GM20000 (cell line): Measurements from ENCODE around the gene MYH14.

Experiments
- DNase-seq: peaks from one replicate; pipeline ENCODE4 v3.0.0; 2012; ENCODE audit warnings: low spot score
- TF ChIP-seq, protein P1 (sequence below): IDR thresholded peaks from 2 replicates; pipeline ENCODE4 v1.5.1; 2012; ENCODE audit warnings: mild to moderate bottlenecking, control low read depth; ENCODE audit errors: extremely low read depth, missing control alignments

The MYH14 gene

DNA sequence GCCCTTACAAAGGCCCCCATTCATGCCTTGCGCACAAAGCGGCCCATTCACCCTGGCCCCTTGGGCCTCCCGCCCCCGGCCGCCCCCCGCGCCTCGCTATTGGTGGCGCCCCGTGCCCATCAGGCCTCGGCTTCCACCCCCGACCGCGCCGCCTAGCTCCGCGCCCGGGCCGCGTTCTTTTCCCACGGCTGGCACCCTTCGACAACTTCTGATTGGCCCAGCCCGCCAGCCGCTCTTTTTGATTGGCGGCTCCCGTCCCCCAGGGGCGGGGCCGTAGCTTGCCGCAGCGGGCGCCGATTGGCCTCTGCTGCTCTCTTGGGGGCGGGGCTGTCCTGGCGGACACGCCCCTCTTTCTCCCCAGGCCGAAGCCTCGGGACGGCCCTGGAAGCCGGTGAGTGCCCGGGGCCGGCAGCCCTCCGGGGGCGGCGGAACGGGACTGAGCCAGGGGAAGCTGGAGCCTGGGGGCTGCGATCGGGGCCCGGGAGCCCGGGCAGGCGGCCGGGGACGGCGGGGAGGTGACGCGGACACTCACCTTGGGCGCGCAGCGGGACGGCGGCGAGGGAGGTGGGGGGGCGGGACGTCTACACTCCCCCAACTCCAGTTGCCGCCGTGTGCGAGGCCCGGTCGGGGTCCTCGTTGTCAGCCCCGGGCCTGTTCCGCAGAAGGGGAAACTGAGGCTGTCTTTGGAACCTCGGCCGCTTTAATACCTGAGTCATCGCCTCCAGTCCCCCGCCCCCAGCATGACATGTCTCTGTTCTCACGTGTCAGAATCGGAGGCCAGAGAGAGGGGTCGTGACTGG lies at the start of gene MYH14:
Gene MYH14, plus strand, starts transcription at position 342 of the 800 bp plus-strand sequence. CDS start 6,744 bp downstream, outside the sequence.
- no peak for DNase-seq

DNA sequence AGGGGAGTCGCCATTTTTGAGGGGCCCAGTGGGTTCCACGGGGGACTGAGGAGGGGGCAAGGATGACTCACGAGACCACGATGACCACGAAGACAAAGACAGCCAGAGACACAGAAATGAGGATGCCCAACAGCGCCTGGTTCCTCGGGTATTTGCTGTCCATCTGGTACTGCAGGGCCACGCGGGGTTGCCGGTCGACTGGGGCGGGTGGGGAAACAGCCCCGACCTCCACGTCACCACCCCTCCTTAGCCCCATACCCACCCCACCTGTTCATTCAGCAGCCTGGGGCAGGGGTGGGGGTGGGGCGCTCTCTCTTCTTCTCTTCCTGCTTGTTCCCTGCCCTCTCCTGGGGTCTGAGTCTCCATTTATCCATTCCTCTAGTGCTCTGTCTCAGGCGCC lies 48.9 kb upstream of the MYH14 start:
- TF ChIP-seq, protein P1, sequence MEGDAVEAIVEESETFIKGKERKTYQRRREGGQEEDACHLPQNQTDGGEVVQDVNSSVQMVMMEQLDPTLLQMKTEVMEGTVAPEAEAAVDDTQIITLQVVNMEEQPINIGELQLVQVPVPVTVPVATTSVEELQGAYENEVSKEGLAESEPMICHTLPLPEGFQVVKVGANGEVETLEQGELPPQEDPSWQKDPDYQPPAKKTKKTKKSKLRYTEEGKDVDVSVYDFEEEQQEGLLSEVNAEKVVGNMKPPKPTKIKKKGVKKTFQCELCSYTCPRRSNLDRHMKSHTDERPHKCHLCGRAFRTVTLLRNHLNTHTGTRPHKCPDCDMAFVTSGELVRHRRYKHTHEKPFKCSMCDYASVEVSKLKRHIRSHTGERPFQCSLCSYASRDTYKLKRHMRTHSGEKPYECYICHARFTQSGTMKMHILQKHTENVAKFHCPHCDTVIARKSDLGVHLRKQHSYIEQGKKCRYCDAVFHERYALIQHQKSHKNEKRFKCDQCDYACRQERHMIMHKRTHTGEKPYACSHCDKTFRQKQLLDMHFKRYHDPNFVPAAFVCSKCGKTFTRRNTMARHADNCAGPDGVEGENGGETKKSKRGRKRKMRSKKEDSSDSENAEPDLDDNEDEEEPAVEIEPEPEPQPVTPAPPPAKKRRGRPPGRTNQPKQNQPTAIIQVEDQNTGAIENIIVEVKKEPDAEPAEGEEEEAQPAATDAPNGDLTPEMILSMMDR, result no peak
- no peak for DNase-seq

More for the DNA sequence above, at the start of gene MYH14:
- TF ChIP-seq, protein P1, result no peak

DNA sequence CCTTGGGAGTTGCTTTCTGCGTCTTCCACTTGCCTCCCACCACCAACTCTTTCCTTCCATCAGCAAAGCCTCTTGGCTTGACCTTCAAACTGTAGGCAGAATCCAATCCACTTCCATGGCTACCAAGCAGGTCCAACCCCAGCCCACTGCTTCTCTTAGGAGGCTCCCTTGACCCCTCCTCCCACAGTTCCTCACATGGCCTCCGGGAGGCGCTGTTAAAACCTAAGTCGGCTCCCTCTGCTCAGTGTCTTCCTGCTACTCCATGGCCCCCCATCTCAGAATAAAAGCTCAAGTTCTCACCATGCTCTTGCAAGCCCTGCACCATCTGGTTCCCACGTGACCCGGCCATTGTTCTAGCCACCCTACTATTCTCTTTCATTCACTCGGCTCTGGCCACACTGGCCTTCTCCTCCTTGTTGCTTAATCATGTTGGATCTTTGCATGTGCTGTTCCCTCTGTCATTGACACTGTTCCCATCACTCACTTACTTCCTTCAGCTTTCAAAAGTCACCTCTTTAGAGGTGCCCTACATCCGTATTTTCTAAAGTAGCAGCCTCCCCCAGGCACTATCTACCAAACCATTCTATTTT lies 47.8 kb upstream of the MYH14 start:
- no peak for DNase-seq
- TF ChIP-seq, protein P1, result no peak

DNA sequence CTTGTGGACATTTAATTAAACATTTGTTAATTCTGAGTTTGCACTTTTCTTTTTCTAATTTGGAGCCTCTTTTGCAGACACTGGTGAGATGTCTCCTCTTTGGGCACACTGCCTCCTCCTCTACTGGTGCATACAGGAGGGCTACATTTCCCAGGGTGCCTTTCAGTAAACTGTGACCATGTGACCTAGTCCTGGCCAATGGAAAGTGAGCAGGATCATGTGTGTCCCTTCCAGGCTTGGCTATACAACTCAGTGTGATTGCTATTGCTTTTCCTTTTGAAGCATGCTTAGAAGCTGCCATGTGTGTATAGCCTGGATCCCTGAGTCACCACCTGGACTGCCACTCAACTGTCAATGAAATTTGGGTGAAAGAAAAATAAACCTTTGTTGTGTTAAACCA lies 44.8 kb upstream of the MYH14 start:
- no peak for DNase-seq
- TF ChIP-seq, protein P1, result no peak

DNA sequence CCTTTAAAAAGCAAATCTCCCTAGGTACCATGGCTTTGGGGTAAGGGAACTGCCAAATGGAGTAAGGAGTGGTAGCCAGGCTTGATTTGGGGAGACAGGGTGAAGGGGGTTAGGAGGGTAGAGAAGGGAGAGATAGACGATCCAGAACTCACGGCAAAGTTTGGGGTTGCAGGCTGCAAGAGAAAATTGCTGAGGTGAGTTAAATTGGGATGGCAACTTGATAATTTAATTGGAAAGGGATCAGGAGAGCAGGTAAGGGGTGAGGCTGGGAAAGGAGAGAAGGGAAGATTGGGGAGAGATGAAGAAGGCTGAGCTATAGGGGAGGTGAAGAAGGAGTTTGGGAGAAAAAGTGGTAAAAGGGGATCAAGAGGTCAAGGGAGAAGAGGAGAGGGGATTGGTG lies 44.3 kb upstream of the MYH14 start:
- TF ChIP-seq, protein P1, result no peak

DNA sequence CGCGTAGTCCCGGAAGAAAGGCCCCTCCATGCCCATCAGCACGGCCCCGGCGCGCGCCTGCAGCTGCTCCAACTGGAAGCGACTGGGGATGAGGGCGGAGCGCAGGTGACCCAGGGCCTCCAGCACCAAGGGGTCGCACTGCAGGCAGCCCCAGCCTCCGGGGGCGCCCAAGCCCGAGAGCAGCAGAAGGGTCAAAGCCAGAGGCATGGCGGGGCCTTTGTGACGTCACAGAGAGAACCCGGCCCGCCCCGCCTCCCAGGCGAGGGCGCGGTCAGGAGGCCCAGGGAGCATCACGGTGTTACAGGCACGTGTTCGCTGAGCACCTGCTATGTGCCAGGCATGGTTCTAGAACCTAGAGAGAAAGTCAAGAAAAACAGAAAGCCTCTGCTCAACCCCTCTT lies 40.4 kb upstream of the MYH14 start, which contains the start of gene IZUMO2:
Gene IZUMO2, minus strand, starts transcription at position 294 of the 400 bp plus-strand sequence. Its CDS starts 87 bp downstream, at position 207.
- no peak for DNase-seq
- TF ChIP-seq, protein P1, result no peak

More for the DNA sequence above, 44.3 kb upstream of the MYH14 start:
- no peak for DNase-seq

DNA sequence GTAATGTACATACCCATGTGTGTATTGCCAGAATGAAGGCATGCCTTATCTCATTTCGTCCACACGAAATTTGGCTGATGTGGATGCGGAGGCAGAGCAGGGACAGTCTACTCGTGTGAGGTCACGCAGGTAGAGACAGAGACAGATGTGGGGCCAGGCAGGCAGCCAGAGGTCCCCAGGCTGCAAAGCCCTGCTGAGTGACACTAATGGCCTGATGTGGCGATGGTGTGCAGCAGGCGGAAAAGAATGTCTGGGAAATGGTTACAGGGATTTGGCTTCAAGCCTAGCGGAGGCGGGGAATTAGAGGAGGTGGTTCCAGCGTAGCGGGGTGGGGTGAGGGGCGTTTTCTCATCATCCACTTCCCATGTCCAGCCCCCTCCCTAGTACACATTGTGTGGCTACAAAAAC lies 36.1 kb upstream of the MYH14 start:
- no peak for DNase-seq
- TF ChIP-seq, protein P1, result no peak
